HEK293 (cell line): Measurements from ENCODE around the gene RLF.

Source experiments
- CTCF ChIP-seq: fragments of 450-650 bp; formaldehyde crosslinking; IDR thresholded peaks from 2 replicates; pipeline ENCODE4 v1.5.1; 2016; ENCODE audit warnings: missing biosample characterization, missing genetic modification characterization
- TSHZ1 ChIP-seq: fragments of 450-650 bp; formaldehyde crosslinking; IDR thresholded peaks from 2 replicates; pipeline ENCODE4 v1.5.1; 2016; ENCODE audit warnings: missing biosample characterization, missing genetic modification characterization, borderline replicate concordance
- ZBTB21 ChIP-seq: fragments of 450-650 bp; formaldehyde crosslinking; IDR thresholded peaks from 2 replicates; pipeline ENCODE4 v1.5.1; 2017; ENCODE audit warnings: missing biosample characterization, missing genetic modification characterization

GRCh38 chr1:40248412-40248811, 87.2 kb downstream of the RLF start:
- no peak for TF ChIP-seq TSHZ1
- no peak for TF ChIP-seq CTCF (tag by site-specific recombination)
- no peak for TF ChIP-seq ZBTB21 (tag by site-specific recombination)
